GM12878 (cell line): ENCODE results near the gene ZNF710.

Experiments used
- ATF3 ChIP-seq: IDR thresholded peaks from 2 replicates; pipeline ENCODE4 v1.6.1; 2011; ENCODE audit warnings: low read depth, mild to moderate bottlenecking, low read length, moderate library complexity, borderline replicate concordance; ENCODE audit errors: extremely low read depth
- EP300 ChIP-seq, 2 experiments: fragments of 150-350 bp in 1 of 2; IDR thresholded peaks; 2 replicates each; pipeline ENCODE4 v1.6.1; 2011 to 2012; ENCODE audit warnings: low read depth in 2 of 2, low read length in 2 of 2, borderline replicate concordance in 1 of 2, improper control_type of control experiment in 1 of 2, inconsistent platforms in 1 of 2; ENCODE audit not compliant: control insufficient read depth in 1 of 2
- EZH2 ChIP-seq: IDR thresholded peaks from 2 replicates; pipeline ENCODE4 v1.6.1; 2012; ENCODE audit warnings: low read depth, mild to moderate bottlenecking, control low read depth, inconsistent platforms, low read length, borderline replicate concordance; ENCODE audit not compliant: control insufficient read depth
- FOS ChIP-seq: IDR thresholded peaks from 3 replicates; pipeline ENCODE4 v1.6.1; 2011; ENCODE audit warnings: borderline replicate concordance; ENCODE audit not compliant: insufficient read length; ENCODE audit errors: extremely low read depth
- POLR2A ChIP-seq: IDR thresholded peaks from 2 replicates; pipeline ENCODE4 v1.6.1; 2011; ENCODE audit warnings: low read depth, mild to moderate bottlenecking, low read length
- RAD21 ChIP-seq: IDR thresholded peaks from 2 replicates; pipeline ENCODE4 v1.6.1; 2011; ENCODE audit warnings: mild to moderate bottlenecking, low read depth, low read length, moderate library complexity; ENCODE audit not compliant: insufficient read depth
- RFX5 ChIP-seq: IDR thresholded peaks from 2 replicates; pipeline ENCODE4 v1.6.1; 2011; ENCODE audit warnings: low read depth, low read length, improper control_type of control experiment
- SIN3A ChIP-seq: IDR thresholded peaks from 2 replicates; pipeline ENCODE4 v1.6.1; 2012; ENCODE audit warnings: low read depth, low read length, improper control_type of control experiment
- ZNF207 ChIP-seq: fragments of 450-650 bp; IDR thresholded peaks from 2 replicates; pipeline ENCODE4 v1.6.1; 2014; ENCODE audit warnings: antibody characterized with exemption, mild to moderate bottlenecking, borderline replicate concordance
- ZSCAN29 ChIP-seq: fragments of 450-650 bp; IDR thresholded peaks from 2 replicates; pipeline ENCODE4 v1.6.1; 2017; ENCODE audit warnings: mild to moderate bottlenecking, moderate library complexity
- ZZZ3 ChIP-seq: IDR thresholded peaks from 2 replicates; pipeline ENCODE4 v1.6.1; 2011; ENCODE audit warnings: low read depth; ENCODE audit not compliant: control insufficient read depth, insufficient read length
- TF ChIP-seq, protein P1 (sequence below): fragments of 450-650 bp; IDR thresholded peaks from 2 replicates; pipeline ENCODE4 v1.6.1; 2016; ENCODE audit warnings: mild to moderate bottlenecking, moderate library complexity, borderline replicate concordance
- TF ChIP-seq, protein P2 (sequence below): IDR thresholded peaks from 2 replicates; pipeline ENCODE4 v1.6.1; 2012; ENCODE audit warnings: low read depth, low read length, improper control_type of control experiment
- TF ChIP-seq, protein P3 (sequence below), 3 experiments: IDR thresholded peaks in 2 of 3; conservative IDR thresholded peaks in 1 of 3; 2 replicates each; pipeline ENCODE4 v1.5.1; 2011; ENCODE audit warnings: low read depth in 3 of 3, low read length in 3 of 3, mild to moderate bottlenecking in 3 of 3, control low read depth in 2 of 3, moderate library complexity in 2 of 3, inconsistent platforms in 1 of 3, mixed read lengths in 1 of 3; ENCODE audit not compliant: control insufficient read depth in 2 of 3, insufficient read depth in 1 of 3; ENCODE audit errors: extremely low read depth in 1 of 3

DNA sequence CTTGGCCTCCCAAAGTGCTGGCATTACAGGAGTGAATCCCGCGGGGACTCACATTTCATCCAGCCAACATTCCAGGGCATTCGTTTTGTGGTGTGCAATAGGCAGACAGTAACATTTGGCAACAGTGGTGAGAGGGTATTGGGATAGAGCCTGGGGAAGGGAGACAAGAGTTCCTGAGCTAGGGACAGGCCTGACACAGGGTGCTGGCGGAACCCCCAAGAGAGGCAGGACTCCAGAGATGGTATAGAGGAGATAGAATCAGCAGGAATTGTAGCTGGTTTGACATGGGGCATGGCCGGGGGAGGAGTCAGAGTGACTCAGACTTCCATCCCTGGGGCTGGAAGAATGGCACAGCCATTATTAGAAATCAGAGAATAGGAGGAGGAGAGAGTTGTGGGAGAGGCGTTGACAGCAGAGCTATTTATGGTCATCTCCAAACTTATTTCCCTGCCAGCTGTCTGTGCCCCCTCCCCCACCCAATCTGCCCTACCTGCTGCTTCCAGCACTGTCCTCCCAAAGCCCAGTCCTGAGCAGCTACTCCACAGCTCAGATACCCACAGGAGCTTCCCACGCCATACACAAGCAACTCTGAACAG, 105.5 kb downstream of the ZNF710 start:
- TF ChIP-seq ZZZ3, result no peak
- no peak for TF ChIP-seq RFX5
- TF ChIP-seq FOS, result no peak
- TF ChIP-seq EP300 (IDR thresholded peaks at IDR 0.05; ENCODE audit: borderline replicate concordance in 1 of 2, control insufficient read depth in 1 of 2, low read depth in 2 of 2, low read length in 2 of 2), result no peak
- TF ChIP-seq, protein P1, sequence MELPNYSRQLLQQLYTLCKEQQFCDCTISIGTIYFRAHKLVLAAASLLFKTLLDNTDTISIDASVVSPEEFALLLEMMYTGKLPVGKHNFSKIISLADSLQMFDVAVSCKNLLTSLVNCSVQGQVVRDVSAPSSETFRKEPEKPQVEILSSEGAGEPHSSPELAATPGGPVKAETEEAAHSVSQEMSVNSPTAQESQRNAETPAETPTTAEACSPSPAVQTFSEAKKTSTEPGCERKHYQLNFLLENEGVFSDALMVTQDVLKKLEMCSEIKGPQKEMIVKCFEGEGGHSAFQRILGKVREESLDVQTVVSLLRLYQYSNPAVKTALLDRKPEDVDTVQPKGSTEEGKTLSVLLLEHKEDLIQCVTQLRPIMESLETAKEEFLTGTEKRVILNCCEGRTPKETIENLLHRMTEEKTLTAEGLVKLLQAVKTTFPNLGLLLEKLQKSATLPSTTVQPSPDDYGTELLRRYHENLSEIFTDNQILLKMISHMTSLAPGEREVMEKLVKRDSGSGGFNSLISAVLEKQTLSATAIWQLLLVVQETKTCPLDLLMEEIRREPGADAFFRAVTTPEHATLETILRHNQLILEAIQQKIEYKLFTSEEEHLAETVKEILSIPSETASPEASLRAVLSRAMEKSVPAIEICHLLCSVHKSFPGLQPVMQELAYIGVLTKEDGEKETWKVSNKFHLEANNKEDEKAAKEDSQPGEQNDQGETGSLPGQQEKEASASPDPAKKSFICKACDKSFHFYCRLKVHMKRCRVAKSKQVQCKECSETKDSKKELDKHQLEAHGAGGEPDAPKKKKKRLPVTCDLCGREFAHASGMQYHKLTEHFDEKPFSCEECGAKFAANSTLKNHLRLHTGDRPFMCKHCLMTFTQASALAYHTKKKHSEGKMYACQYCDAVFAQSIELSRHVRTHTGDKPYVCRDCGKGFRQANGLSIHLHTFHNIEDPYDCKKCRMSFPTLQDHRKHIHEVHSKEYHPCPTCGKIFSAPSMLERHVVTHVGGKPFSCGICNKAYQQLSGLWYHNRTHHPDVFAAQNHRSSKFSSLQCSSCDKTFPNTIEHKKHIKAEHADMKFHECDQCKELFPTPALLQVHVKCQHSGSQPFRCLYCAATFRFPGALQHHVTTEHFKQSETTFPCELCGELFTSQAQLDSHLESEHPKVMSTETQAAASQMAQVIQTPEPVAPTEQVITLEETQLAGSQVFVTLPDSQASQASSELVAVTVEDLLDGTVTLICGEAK, result no peak
- TF ChIP-seq EZH2, result no peak
- no peak for TF ChIP-seq ATF3
- TF ChIP-seq, protein P2, sequence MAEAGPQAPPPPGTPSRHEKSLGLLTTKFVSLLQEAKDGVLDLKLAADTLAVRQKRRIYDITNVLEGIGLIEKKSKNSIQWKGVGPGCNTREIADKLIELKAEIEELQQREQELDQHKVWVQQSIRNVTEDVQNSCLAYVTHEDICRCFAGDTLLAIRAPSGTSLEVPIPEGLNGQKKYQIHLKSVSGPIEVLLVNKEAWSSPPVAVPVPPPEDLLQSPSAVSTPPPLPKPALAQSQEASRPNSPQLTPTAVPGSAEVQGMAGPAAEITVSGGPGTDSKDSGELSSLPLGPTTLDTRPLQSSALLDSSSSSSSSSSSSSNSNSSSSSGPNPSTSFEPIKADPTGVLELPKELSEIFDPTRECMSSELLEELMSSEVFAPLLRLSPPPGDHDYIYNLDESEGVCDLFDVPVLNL, result no peak
- TF ChIP-seq SIN3A, result no peak
- TF ChIP-seq RAD21, result no peak
- TF ChIP-seq, protein P3, sequence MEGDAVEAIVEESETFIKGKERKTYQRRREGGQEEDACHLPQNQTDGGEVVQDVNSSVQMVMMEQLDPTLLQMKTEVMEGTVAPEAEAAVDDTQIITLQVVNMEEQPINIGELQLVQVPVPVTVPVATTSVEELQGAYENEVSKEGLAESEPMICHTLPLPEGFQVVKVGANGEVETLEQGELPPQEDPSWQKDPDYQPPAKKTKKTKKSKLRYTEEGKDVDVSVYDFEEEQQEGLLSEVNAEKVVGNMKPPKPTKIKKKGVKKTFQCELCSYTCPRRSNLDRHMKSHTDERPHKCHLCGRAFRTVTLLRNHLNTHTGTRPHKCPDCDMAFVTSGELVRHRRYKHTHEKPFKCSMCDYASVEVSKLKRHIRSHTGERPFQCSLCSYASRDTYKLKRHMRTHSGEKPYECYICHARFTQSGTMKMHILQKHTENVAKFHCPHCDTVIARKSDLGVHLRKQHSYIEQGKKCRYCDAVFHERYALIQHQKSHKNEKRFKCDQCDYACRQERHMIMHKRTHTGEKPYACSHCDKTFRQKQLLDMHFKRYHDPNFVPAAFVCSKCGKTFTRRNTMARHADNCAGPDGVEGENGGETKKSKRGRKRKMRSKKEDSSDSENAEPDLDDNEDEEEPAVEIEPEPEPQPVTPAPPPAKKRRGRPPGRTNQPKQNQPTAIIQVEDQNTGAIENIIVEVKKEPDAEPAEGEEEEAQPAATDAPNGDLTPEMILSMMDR (IDR thresholded peaks at IDR 0.05 in 2 of 3, conservative IDR thresholded peaks at IDR 0.05 in 1 of 3; ENCODE audit: control insufficient read depth in 2 of 3, extremely low read depth in 1 of 3, insufficient read depth in 1 of 3, low read depth in 3 of 3, low read length in 3 of 3), result no peak
- no peak for TF ChIP-seq POLR2A
- no peak for TF ChIP-seq ZSCAN29
- no peak for TF ChIP-seq ZNF207
